ENCODE results near the gene PCBP2.
"Not testable (repeated sequence)": the region's sequence is repeated elsewhere in the genome, so short reads cannot be mapped to it uniquely, and the experiment has no call there.

PCBP2 gene

DNA sequence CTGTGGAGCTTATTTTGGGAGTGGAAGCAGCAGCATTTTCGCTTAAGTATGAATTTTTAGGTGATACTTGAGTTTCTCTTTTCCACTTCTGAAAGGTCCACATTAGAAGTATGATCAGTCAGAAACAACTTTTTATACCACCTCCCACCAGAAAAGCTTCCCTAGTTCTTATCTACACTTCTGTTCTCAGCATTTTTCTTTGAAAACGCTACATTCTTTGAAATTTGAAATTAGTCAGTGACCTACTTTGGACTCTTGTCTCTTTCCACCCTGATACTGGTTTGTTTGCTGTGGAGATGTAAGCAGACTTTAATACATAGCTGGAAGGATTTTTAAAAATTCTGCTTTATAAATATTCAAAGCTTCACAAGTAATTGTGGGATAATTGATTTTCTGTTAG, 22.2 kb downstream of the PCBP2 start:
- DNase-seq = no peak

GRCh38 chr12:53474819-53475218, 22.9 kb downstream of the PCBP2 start:
- DNase-seq = no peak

- peak; percentile 34 for DNase-seq
Measured at GRCh38 chr12:53476769-53477209, 24.9 kb downstream of the PCBP2 start.

GRCh38 chr12:53478865-53479264, 27.0 kb downstream of the PCBP2 start:
- DNase-seq = no peak

DNA sequence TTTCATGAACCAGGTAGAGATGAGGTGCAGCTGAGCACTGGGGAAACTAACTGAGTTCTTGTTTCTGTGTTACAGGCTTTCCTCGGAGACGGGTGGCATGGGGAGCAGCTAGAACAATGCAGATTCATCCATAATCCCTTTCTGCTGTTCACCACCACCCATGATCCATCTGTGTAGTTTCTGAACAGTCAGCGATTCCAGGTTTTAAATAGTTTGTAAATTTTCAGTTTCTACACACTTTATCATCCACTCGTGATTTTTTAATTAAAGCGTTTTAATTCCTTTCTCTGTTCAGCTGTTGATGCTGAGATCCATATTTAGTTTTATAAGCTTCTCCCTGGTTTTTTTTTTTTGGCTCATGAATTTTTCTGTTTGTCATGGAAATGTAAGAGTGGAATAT, 27.4 kb downstream of the PCBP2 start:
- no peak for DNase-seq

DNA sequence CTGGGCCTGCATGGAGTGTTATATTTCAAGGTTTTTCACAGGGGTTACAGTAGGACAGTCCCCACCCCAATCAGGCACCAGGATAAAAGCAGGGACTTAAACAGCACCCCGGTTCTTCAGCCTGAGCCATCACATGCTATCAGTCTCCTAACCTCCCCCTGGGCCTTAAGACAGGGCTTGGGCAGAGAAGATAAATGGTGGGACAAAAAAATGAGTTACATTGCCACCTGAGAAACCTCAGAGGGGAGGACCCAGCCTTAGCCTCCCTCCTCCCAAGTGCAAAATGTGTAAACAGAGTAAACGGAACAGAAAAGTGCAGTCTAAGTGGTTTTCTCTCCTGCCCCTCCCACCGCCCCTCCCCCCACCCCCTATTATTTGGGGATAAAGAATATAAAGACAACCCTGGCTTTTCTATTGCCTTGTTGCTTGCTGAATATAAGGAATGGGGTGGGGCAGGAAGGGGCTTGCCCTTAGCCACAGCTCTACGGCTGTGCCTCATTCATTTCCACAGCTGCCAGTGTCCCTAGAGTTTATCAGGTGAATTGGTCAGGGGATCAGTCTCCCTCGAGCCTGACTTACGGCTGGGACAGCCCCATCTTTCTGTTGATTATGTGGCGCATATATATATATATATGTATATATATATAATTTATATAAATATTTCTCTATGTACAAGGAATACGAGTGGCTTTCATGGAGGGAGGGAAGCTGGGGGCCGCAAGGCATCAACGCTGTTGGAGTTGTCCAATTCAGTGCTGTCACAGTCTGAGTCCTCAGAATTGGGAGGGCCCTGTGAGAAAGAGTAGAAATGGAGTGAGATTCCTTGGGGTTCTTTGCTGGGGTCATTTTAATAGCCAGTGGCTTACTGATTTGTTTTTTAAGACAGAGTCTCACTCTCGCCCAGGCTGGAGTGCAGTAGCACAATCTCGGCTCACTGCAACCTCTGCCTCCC, 28.9 kb downstream of the PCBP2 start:
- DNase-seq = no peak

- not testable (repeated sequence) for DNase-seq
Measured at GRCh38 chr12:53481458-53481857, 29.6 kb downstream of the PCBP2 start.

- DNase-seq = no peak
Measured at GRCh38 chr12:53481939-53482586, 30.2 kb downstream of the PCBP2 start.

- no peak for DNase-seq
Measured at GRCh38 chr12:53482626-53483168, 30.8 kb downstream of the PCBP2 start.

- DNase-seq = no peak
Measured at GRCh38 chr12:53483225-53483978, 31.5 kb downstream of the PCBP2 start.

DNA sequence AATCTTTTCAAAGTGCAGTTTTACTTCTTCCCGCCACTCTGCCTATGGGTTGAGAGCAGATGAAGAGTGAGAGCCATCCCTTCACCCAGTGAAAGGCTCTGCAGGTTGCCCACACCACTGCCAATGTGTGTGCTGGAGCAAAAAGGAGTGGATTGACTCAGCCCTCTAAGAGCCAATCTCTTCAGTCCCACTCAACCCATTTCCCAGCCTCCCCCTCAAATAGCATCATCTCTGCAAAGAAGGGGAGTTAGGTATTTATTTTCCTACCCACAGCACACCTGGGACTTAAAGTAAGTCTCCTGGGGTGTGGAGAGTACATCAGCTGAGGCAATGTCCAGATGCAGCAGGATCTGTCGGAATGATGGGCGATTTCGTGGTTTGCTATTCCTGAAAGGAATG, 32.1 kb downstream of the PCBP2 start:
- DNase-seq = no peak

GRCh38 chr12:53484686-53485575, 33.0 kb downstream of the PCBP2 start:
- DNase-seq = no peak

GRCh38 chr12:53485955-53486735, 34.2 kb downstream of the PCBP2 start:
- no peak for DNase-seq

DNA sequence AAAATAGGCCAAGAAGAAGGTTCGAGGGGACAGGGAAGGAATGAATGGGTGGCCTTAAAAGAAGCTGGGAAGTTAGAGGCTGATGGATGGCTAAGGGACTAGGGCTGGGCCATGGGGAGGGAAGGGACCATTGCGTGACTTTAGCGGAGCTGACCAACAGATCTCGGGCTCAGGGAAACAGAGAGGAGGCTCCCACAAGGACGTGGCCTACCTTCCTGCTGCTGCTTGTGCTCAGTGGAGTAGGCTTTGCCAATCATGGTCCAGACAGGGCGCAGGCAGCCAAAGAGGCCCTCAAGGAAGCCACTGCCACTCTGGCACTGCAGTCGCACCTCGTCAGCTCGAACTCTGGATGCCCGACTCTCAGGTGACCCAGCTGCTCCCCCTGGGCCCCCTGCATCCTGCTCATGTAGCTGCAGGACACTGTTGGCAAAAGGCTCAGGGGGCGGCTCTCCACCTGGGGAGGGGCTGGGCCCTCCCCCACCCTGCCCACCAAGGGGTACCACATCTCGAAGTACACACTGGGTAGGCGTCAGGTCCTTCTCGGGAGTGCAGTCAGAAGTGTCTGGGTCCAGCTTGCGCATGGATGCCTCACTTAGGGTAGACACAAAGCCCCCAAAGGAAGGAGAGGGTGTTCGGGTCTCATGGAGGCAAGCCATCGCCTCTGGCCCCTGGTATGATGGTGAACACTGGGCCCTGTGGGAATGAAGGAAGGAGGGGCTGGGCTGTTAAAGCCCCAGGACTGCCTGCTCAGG, 35.0 kb downstream of the PCBP2 start:
- no peak for DNase-seq

DNA sequence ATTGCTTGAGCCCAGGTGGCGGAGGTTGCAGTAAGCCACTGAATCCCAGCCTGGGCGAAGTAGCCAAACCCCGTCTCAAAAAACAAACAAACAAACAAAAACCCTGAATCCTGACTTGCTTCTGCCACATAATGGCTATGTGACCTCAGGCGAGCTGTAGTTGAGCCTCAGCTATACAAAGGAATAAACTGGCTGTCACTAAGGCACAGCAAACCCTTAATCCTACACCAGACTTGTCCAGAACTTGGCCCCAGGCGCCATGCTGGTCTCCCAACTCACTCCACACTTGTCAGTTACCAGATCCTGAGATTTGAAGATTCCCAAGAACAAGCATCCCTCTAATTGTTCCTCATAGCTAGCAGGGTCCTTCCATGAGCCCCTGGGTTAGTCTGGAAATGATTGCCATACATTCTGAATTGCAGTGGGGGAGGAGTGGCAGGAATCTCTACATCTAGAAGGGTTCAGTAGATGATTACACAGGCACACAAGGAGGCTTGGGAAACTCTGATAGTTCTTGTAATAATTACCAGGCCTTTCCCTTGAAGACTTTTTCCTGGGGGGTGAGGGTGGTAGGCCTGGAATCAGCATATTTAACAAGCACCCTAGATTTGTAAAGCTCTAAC, 37.5 kb downstream of the PCBP2 start:
- DNase-seq = no peak

GRCh38 chr12:53492188-53492587, 40.3 kb downstream of the PCBP2 start:
- DNase-seq = no peak

DNA sequence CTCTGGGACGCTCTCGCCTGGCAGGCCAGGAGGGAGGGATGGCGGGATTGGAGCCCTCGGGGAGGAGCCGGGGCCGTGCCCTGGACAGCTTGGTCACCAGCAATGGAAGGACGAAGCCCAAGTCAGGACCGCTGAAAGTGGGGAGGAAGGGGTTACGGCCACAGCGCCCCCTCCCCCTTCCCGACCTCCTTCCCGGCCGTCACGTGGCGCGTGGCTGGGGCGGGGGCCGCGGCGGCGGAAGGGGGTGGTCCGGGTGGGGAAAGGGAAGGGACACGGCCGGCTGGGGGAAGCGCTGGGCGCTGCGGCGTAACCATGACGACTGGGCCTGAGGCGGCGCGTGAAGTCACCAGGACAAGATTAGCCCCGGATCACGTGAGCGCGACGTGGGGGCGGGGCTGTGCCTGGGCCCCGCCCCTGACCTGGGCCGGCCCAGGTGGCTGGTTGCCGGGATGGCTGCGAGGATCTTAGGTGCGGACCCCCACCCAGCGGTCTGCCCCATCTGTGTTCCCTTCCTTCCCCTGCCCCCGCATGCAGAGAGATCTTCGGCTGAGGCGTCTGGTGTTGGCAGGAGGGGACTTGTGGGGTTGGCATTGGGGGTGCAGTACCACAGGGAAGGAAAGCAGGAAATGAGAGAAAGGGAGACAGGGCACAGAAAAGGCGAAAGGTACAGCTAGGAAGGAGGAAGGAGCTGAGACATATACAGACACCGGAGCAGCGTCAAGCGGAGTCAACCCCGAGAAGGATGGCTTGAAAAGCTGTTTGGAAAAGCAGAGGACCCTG, 41.1 kb downstream of the PCBP2 start:
- peak; percentile 85 for DNase-seq

DNA sequence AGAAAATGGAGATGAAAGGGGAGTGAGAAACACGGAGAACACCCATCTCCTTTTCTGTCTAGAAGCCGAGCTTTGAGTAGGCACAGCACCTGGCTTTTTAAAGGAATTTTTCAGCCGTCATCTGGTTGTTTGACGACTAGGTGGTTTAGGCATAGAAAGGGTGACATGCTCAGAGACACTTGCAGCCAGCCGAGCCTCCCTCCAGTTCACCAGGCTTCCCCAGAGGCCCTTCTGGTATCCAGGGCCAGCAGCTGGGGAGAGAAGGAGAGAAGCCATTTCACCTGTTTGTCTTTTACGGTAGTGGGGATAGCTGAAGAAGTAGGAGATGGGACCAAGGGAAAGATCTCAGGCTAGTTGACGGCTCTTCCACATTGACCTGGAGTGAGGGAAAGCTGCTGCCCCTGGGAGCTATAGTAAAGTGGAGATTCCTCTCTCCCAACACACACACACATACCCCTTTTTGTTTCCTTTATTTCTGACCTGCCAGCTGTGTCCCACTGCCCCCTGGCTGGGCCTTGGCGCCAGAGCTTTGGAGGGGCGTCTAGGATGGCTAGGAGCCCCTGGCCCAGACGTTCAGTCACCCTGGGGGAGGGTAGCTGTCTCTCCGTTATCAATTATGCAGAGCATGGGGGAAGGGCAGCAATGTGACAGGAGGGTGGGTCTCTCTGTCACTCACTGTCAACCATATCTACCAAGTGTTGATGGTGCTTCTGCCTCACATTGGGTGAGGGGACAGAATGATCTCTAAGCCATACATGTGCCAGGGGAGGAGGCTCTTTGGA, 41.9 kb downstream of the PCBP2 start:
- DNase-seq = peak; percentile 6
